ENCODE results near the gene TMEM114.

TMEM114 gene

GRCh38 chr16:8632675-8633182 lies 42.4 kb upstream of the TMEM114 start:
- TF ChIP-seq, protein P1, sequence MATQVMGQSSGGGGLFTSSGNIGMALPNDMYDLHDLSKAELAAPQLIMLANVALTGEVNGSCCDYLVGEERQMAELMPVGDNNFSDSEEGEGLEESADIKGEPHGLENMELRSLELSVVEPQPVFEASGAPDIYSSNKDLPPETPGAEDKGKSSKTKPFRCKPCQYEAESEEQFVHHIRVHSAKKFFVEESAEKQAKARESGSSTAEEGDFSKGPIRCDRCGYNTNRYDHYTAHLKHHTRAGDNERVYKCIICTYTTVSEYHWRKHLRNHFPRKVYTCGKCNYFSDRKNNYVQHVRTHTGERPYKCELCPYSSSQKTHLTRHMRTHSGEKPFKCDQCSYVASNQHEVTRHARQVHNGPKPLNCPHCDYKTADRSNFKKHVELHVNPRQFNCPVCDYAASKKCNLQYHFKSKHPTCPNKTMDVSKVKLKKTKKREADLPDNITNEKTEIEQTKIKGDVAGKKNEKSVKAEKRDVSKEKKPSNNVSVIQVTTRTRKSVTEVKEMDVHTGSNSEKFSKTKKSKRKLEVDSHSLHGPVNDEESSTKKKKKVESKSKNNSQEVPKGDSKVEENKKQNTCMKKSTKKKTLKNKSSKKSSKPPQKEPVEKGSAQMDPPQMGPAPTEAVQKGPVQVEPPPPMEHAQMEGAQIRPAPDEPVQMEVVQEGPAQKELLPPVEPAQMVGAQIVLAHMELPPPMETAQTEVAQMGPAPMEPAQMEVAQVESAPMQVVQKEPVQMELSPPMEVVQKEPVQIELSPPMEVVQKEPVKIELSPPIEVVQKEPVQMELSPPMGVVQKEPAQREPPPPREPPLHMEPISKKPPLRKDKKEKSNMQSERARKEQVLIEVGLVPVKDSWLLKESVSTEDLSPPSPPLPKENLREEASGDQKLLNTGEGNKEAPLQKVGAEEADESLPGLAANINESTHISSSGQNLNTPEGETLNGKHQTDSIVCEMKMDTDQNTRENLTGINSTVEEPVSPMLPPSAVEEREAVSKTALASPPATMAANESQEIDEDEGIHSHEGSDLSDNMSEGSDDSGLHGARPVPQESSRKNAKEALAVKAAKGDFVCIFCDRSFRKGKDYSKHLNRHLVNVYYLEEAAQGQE (IDR thresholded peaks at IDR 0.05; ENCODE audit: insufficient replicate concordance, low read depth), result no peak
- TF ChIP-seq CTCF (IDR thresholded peaks at IDR 0.05; ENCODE audit: insufficient read depth, low read length) (no peak), POLR2AphosphoS5 (IDR thresholded peaks at IDR 0.05; ENCODE audit: low read depth) (no peak), SPI1 (IDR thresholded peaks at IDR 0.05; ENCODE audit: borderline replicate concordance, low read depth) (peak; percentile 76; the same call in 1 of the 2 replicates), GABPA (IDR thresholded peaks at IDR 0.05; ENCODE audit: low read depth) (peak; percentile 50; the same call in 1 of the 2 replicates)
- Histone ChIP-seq H3K27ac (replicated peaks) (peak overlapping the region; percentile 70), H3K27me3 (ENCODE audit: insufficient read depth, poor library complexity, severe bottlenecking) (no peaks in the 10 kb centered on the region), H3K4me3 (replicated peaks; ENCODE audit: insufficient read depth, low read length) (no peak overlapping the region)
- DNase-seq (ENCODE audit: low read depth in 1 of 2, low spot score in 1 of 2), result peak; percentile 39 to 88

- Histone ChIP-seq H3K27ac (replicated peaks) (peak overlapping the region; percentile 70), H3K4me3 (replicated peaks; ENCODE audit: insufficient read depth, low read length) (no peak overlapping the region), H3K27me3 (ENCODE audit: insufficient read depth, poor library complexity, severe bottlenecking) (no peaks in the 10 kb centered on the region)
- TF ChIP-seq GABPA (IDR thresholded peaks at IDR 0.05; ENCODE audit: low read depth) (no peak), CTCF (IDR thresholded peaks at IDR 0.05; ENCODE audit: insufficient read depth, low read length) (no peak), SPI1 (IDR thresholded peaks at IDR 0.05; ENCODE audit: borderline replicate concordance, low read depth) (no peak)
- TF ChIP-seq, protein P1 (IDR thresholded peaks at IDR 0.05; ENCODE audit: insufficient replicate concordance, low read depth), result no peak
- DNase-seq (ENCODE audit: low read depth in 1 of 2, low spot score in 1 of 2), result no peak
These were observed 41.6 kb upstream of the TMEM114 start for GRCh38 chr16:8631818-8632465.

GRCh38 chr16:8631373-8631772 lies 41.1 kb upstream of the TMEM114 start:
- no peaks in the 10 kb centered on the region for H3K27me3 ChIP-seq (ENCODE audit: insufficient read depth, poor library complexity, severe bottlenecking)
- no peak for DNase-seq (ENCODE audit: low read depth in 1 of 2, low spot score in 1 of 2)
- no peak overlapping the region for H3K4me3 ChIP-seq (replicated peaks; ENCODE audit: insufficient read depth, low read length)
- TF ChIP-seq, protein P1 (IDR thresholded peaks at IDR 0.05; ENCODE audit: insufficient replicate concordance, low read depth), result no peak
- TF ChIP-seq CTCF (IDR thresholded peaks at IDR 0.05; ENCODE audit: insufficient read depth, low read length), result no peak
- no peak for TF ChIP-seq SPI1 (IDR thresholded peaks at IDR 0.05; ENCODE audit: borderline replicate concordance, low read depth)
- no peak for TF ChIP-seq GABPA (IDR thresholded peaks at IDR 0.05; ENCODE audit: low read depth)
- no peak for TF ChIP-seq POLR2AphosphoS5 (IDR thresholded peaks at IDR 0.05; ENCODE audit: low read depth)
- H3K27ac ChIP-seq (replicated peaks), result no peak overlapping the region; the same call in 1 of the 2 replicates
